GM12874 (cell line): ENCODE results near the gene GSK3A.

Experiments used
- CTCF ChIP-seq: IDR thresholded peaks from 2 replicates; pipeline ENCODE4 v1.5.1; 2011; ENCODE audit warnings: low read depth, mild to moderate bottlenecking, control low read depth, low read length, moderate library complexity; ENCODE audit not compliant: insufficient read depth

Gene GSK3A

GRCh38 chr19:42191330-42191729 lies 51.1 kb downstream of the GSK3A start:
- TF ChIP-seq CTCF = no peak

- no peak for TF ChIP-seq CTCF
Measured at GRCh38 chr19:42189133-42189532, 53.3 kb downstream of the GSK3A start.

GRCh38 chr19:42188665-42189064 lies 53.7 kb downstream of the GSK3A start:
- TF ChIP-seq CTCF = no peak

GRCh38 chr19:42185277-42185676 lies 57.1 kb downstream of the GSK3A start:
- TF ChIP-seq CTCF = no peak

GRCh38 chr19:42184401-42184861 lies 58.0 kb downstream of the GSK3A start:
- peak; percentile 90 for TF ChIP-seq CTCF
